HG03135 (cell line): ENCODE measurements around the gene SORL1.
"Not testable (repeated sequence)": the region's sequence is repeated elsewhere in the genome, so short reads cannot be mapped to it uniquely, and the experiment has no call there.

Source experiments
- ATAC-seq: cut with Tn5 transposase; IDR thresholded peaks from one replicate; pipeline ENCODE4 v1.9.1; 2021; ENCODE audit warnings: mild to moderate bottlenecking, moderate library complexity; ENCODE audit not compliant: unreplicated experiment

The SORL1 gene

DNA sequence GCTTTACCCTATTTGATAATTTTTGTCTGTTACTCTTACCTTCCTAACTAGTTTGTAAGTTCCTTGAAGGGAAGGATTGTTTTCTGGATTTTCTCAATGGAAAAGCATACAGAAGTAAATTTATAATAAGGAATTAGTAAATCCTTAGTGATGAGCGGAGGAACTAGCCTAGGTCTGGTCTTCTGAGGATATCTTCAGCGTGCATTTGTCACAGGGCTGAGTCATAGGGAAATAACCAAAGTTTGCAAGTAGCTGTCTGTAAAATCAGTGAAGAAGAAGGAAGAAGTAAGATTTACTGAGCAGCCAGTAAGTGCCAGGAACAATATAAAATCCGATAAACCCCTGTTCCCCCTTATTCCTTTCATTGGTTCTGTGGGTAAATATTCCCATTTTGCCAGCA is 163.4 kb downstream of the SORL1 start:
- ATAC-seq = no peak

DNA sequence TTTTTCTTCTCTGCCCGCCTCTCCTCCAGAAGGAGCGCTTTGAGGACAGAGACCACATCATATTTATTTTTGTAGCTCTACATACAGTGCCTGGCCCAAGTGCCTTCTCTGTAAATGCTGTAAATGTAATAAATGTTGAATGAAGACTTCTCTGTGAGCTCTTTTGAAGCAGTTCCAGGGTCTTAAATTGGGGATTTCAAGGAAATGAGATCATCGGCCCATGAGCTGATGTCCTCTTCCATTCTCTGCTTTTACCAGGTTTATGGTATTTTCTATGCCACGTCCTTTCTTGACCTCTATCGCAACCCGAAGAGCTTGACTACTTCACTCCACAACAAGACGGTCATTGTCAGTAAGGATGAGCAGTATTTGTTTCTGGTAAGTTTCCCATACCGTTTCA is 166.4 kb downstream of the SORL1 start:
- no peak for ATAC-seq

DNA sequence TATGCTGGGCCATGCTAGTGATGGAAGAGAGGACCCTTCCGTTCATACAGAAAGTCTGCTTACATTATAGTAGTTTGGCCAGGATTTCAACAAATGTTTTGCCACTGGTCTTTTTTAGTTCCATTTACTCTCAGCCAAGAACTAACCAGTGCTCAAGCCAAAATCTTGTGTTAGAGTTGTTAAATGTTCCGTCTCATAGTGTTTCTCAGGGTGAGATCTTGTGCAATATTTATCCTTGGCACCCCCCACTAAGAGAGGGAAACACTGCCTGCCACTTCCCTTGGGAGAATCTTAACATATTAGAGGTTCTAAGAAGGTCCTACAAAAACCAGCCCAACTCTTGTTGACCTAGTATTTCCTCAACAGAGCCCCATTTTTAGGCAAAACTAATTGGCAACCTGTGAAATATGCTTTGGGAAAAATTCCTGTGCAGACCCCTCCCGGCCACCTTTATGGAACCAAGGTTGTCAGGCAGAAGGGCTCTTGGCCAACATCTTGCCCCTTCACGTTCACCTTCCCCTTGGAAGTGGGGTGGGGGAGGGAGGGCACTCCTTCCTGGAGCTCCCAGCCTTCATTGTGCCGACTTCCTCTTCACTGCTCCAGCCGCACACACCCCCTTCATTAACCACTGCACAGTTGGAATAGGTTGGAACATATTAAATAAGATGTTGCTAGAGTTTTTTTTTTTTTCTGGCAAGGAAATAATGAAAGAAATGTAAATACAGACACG is 173.8 kb downstream of the SORL1 start:
- no peak for ATAC-seq

DNA sequence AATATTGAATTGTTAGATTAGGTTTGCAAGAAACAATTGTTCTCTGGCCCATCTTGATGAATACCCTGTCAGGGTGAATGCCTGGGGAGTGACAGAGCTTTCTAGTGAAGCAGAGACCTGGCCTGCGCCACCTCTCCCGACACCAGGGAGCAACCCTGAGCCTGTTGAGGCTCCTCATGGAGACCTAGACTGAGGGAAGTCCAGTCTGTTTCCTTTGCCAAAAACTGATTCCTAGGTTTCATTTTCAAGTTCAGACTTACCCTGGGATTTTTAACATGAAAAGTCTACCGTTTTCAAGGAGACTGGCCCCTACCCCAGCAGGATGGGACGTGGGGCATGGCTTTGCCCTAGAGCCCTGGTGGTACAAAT is 174.4 kb downstream of the SORL1 start:
- ATAC-seq = no peak

DNA sequence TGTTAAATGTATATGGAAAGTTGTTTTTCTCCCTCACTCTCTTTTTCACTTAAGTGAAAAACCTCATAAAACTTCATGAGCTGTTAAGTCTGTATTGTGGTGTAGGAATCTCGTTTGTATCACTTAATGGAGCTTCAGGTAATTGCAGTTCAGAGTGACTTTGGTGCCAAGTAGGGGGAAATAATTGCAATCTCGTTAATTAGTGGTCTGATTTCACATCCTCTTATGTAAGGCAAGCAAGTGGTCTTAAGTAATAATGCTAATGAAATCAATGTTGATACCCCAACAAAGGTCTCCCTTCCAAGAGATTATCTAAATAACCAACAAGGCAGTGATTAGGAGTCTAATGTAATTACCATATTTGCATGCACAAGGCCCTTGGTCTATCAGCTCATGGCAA is 174.9 kb downstream of the SORL1 start:
- no peak for ATAC-seq

DNA sequence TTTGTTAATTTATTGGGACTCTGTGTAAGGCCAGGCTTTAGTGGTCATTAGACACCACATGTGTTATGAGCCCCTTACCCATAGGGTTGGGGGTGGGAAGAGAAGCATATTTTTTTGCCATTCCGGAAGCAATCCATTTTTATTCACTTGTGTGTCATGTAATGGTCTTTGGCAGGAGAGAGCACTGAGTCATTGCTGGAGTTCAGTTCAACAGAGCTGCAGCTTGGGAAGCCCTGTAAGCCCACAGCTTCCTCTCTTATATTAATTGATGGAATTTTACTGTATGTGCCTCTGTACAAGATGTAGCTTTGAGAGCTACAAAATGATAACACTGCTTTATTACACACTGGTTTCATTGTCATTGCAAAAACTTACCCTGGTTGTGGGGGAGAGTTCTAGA is 177.9 kb downstream of the SORL1 start:
- ATAC-seq = no peak

DNA sequence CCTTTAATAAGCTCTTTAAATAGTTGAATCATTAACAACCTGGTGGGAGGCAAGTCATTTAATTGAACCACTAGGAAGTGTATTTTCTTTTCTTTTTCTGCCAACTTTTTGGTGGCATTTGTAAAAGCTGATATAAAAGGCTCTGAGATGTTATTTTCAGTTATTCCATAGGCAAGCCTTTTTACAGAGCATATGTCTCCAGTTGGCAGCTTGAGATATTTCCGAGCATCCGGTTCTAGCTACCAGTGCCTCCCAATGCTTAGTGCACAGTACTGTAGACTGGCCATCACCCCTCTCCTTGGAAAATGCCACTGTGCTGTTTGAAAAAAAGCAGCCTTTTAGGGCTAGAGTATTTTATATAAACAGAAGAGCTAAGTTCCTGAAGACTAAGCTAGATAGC is 179.3 kb downstream of the SORL1 start:
- no peak for ATAC-seq

DNA sequence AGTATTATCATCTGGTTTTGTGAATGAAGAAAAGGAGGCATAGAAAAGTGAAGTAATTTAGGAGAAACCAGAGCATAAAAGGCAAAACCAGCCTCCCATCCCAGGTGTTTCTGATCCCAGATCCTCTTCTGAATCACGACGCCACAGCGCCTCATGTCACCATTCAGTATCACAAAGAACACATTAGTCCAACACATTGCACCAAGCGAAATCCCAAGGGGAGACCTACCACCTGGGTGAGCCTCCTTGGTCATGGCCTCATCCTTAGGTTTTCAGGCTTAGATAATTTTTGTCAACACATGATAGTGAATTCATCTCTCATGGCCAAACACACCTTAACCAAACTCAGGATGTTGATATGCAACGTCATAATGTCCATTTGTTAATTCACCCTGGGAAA is 182.2 kb downstream of the SORL1 start:
- no peak for ATAC-seq

DNA sequence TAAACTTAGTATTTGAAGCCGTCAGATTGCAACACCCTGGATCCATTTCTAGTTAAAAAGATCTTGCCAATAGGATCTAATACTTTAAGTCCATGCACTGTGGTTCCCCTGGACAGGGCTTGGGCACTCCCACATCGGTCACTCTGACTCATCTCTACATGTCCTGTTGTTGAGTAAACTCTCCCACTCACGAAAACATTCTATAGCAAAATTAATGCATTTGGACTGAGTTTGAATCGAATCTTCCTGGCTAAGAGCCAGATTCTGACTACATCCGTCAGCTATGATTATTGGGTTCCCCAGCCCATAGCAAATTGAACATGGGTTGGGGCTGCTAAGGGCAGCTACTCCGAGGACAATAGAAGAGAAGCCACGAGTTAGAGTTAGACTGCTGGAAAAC is 182.8 kb downstream of the SORL1 start:
- no peak for ATAC-seq

DNA sequence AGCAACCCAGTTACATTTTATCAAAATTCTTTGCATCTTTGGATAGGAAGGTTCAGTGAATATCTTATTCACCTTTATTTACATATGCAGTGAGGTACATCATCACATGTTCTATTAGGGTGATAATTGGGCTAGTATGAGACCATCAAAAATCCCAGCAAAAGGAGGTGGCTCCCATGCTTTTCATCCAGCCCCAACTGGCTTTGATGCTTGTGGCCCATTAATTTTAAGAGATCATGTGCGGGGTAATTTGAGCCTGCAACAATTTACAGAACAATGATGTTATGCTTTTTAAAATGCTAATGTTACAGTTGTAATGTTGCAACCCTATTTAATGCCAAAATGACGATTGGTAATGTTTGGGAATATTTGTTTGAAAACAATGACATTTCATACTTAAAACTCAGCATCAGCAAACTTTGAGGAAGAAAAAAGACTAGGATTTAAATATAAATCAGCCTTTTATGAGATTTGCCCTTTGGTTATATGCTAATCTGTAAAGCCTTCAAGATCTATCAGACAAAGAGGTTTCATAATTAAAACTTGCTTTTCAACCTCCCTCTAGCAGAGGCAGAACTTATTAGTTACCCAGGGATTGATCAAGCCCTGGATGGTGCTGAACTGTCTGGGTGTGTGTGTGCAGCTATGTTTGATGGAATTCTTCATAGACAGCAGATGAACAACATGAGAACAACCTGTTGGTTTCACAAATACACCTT is 184.1 kb downstream of the SORL1 start:
- no peak for ATAC-seq

DNA sequence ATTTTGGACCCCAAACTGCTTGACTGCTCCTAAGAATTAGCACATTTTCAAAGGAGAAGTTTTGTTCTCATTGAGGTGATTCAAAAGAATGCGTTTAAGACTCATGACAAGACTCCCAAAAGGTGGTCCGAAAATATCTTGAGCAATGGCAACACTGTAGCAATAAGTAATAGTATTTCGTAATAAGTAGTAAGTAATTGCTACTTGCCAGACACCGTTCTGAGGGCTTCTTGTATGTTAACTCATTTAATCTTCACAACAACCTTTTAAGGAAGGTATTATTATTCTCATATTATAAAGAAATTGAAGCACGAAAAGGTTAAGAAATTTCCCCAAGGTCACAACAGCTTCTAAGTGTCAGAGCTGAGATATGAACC is 184.7 kb downstream of the SORL1 start:
- ATAC-seq = no peak

DNA sequence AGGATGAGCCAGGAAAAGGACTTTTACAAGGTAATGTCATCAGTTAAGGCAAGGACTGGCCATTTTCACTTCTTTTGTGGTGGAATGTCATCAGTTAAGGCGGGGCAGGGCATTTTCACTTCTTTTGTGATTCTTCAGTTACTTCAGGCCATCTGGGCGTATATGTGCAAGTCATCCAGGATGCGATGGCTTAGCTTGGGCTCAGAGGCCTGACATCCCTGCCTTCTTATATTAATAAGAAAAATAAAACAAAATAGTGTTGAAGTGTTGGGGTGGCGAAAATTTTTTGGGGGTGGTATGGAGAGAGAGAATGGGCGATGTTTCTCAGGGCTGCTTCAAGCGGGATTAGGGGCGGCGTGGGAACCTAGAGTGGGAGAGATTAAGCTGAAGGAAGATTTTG is 185.5 kb downstream of the SORL1 start:
- ATAC-seq = not testable (repeated sequence)

DNA sequence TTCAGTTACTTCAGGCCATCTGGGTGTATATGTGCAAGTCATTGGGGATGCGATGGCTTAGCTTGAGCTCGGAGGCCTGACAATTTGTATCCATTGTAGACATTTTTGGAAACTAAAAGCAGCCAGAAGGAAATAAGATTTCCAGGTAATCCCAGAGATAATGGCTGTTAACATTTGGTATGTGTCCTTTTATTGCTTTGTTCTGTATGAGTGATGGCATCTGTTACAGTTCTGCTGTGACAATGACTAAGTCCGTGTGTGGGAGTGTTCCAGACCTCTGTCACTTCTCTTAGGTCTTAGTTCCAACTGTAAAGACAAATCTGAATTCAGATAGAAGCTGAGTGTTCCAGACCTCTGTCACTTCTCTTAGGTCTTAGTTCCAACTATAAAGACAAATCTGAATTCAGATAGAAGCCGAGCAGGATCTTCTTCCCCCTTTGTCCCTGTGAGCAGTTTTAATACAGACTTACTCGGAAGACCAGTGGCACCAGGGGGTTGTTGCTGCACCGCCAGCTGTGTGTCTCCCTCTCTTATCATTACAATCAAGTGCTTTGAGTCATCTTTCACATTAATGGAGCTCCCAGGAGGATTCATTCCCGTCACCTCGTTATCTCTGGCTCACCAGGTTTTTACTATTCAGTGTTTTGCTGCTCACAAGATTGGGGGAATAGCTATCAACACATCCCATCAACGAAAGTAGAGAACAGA is 191.5 kb downstream of the SORL1 start:
- ATAC-seq = no peak

DNA sequence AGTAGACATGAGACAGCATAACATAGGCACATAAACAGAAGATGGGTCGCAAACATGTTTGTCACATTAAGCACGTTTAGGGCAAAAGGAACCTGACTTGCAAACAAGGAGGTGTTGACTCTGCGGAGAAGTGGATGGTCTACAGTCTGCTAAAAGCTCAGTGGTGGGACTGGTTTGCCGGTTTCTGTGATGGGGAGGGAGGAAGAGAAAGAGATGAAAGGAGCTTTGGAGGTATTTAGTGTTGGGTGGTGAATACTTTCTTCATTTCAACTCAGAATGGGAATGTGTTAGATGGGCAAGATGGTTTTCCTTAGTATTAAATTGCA is 192.0 kb downstream of the SORL1 start:
- ATAC-seq = no peak

DNA sequence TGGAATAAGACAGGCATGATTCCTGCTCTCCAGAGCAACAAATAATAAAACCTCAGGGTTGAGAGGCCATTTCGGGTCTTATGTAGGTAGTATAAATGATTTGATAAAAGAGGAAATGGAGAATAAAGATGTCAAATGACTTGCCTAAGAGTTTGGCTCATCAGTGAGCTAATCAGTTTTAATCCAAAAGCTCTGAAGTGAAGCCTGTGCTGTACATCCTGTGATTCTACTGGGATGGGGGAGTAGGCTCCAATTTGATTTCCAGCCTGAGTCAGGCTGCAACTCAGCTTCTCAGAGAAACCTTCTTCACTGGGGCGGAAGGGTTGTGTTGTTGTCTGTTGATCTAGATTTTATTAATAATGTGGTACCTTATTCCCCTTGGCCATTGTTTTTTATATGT is 192.9 kb downstream of the SORL1 start:
- no peak for ATAC-seq

DNA sequence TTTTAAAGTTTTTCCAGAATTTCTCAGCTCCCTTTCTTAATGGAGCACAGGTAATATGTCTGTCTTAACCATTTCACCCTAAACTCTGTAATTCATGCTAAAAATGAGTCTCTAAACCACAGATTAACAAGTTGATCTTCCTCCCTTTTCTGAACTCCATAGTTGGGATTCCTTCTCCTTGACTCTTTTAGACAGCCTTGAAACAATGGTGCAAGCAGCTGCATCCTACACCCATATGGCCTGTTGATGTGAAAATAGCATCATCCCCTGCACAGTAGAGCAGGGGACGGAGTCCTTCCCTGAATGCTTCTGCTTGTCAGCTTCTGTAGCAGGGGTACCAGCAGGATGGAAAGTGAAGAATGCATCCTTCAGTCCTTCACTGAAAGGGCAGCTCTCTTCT is 193.5 kb downstream of the SORL1 start:
- no peak for ATAC-seq

DNA sequence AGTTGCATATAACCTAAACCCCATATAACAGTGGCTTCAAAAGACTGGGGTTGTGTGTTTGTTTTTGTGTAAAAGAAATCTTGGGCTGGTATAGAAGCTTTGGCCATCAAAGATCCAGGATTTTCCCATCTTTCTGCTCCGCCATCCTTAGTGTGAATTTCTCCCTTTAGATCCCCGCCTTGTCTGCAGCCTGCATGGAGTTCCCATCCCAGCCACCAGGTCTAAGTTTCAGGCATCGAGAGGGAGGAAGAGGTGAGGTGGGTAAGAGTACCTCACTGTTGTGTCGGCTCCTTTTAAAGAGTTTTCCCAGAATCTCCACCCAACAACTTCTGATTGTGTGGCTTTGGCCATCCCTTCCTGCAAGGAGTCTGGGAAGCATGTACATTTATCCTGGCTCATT is 196.2 kb downstream of the SORL1 start:
- no peak for ATAC-seq

DNA sequence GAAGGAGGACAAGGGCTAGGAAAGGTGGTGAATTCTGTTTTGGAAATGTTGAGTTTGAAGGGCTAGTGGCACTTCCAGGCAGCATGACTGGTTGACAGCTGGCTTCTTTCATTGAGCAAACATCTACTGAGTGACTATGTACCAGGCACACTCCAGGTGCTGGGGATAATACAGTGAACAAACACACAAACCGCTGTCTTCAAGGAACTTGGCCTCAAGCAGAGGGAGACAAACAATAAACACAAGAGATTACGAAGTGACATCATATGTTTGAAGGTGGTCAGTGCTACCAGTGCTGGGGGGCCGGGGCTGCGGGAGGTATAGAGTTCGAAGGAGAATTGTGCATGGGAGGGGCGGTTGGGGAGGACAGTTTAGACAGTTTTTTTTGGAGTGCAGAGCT is 197.7 kb downstream of the SORL1 start:
- no peak for ATAC-seq

DNA sequence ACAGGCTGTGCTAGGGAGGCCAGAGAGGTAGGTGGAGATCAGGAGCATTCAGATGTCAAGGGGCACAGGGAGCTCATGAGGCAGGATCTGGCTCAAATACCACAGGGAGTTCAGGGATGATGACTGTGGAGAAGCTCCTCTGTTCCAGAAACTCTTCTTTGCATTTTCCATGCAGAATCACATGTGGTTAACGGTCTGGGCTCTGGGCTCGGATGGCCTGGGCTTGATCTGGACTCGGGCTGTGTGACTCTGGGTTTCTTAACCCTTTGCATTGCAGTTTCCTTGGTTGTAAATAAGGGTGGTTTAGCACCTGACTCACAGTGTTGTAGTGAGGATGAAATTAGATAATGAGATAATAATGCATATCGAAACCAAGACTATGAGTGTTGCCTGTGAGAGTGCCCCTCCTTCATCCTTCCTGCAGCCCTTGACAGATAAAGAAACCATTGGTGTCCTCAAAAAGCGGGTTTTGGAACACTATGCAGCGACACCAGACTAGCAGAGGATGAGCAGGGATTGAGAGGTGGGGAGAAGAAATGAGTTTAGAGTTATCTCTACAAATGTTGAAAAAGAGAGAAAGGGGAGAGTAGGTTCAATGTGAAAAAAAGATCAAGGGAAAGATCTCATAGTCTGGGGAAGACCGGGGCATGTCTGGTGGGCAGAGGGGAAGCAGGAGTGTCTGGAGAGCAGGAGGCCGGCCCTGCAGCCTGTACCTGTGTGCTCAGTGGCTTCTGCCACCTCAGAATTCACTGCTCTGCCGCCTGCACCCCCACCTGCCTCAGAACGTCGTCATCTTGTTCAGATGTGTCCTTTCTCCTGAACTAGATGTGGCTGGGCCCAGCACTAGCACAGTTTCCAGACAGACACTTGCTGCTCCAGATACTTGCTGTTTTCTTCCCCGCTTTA is 198.5 kb downstream of the SORL1 start:
- ATAC-seq = no peak

DNA sequence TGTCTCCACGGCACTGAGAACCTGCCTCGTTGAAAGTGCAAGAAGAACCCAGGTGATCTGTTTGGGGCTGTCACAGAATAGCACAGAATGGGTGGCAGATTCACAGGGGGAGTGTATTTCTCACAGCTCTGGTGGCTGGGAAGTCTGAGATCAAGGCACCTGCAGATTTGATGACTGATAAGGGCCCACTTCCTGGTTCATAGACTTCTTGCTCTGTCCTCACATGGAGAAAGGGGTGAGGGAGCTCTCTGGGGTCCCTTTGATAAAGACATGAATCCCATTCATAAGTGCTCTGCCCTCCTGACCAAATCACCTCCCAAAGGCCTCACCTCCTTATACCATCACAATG is 199.1 kb downstream of the SORL1 start:
- no peak for ATAC-seq

DNA sequence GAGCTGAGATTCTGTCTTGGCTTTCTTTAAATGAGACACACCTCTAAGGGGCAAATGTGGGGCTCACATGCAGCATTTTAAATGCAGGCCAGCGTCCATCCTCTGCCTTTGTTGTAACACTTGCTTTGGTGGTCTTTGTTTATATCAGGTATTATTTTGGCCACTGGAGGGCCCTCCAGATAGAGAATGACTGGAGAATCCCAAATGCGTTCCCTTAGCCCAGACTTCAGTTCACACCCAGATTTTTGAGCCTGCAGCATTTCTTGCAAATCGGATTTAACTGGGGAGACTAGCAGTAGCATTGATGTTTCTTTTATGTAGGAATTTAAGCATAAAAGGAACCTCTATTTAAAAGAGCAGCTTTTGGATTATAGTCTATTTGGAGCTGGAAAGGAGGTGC is 200.9 kb downstream of the SORL1 start:
- no peak for ATAC-seq
